K562 (cell line): ENCODE results near the gene ERN1. TPM values are rescaled to one million over a fixed set of nuclear protein-coding genes. Genes with fewer than 3 reads are reported as not detected.
A peak's percentile ranks its signal among the peaks of the same experiment; 100 is the strongest.

Experiments used
- ARID2 ChIP-seq: fragments of 450-650 bp; IDR thresholded peaks from 2 replicates; pipeline ENCODE4 v1.6.1; 2017; ENCODE audit warnings: antibody characterized with exemption, mild to moderate bottlenecking
- ARNT ChIP-seq, 2 experiments: fragments of 450-650 bp; IDR thresholded peaks; 2 replicates each; pipeline ENCODE4 v1.6.1; 2016; ENCODE audit warnings: mild to moderate bottlenecking in 1 of 2
- CBX5 ChIP-seq: IDR thresholded peaks from 2 replicates; pipeline ENCODE4 v1.6.1; 2014; ENCODE audit warnings: low read depth, borderline replicate concordance
- DDX20 ChIP-seq: fragments of 450-650 bp; IDR thresholded peaks from 2 replicates; pipeline ENCODE4 v1.6.1; 2016; ENCODE audit warnings: missing genetic modification characterization, low read depth, mild to moderate bottlenecking, missing compliant biosample characterization, moderate library complexity
- ELF4 ChIP-seq: fragments of 450-650 bp; formaldehyde crosslinking; IDR thresholded peaks from 2 replicates; pipeline ENCODE4 v1.4.0; 2022; ENCODE audit warnings: missing genetic modification characterization
- ETV1 ChIP-seq: fragments of 450-650 bp; conservative IDR thresholded peaks from 2 replicates; pipeline ENCODE4 v1.6.1; 2016; ENCODE audit warnings: missing genetic modification characterization, control low read depth, low read depth, missing compliant biosample characterization
- FIP1L1 ChIP-seq: fragments of 200-400 bp; formaldehyde crosslinking; IDR thresholded peaks from 2 replicates; pipeline ENCODE4 v1.6.1; 2018; ENCODE audit warnings: mild to moderate bottlenecking, low read depth, low read length; ENCODE audit not compliant: poor library complexity, severe bottlenecking
- HCFC1 ChIP-seq: IDR thresholded peaks from 2 replicates; pipeline ENCODE4 v1.6.1; 2012; ENCODE audit warnings: low read depth, low read length, improper control_type of control experiment
- HDAC6 ChIP-seq: IDR thresholded peaks from 2 replicates; pipeline ENCODE4 v1.6.1; 2012; ENCODE audit warnings: low read depth, mild to moderate bottlenecking, control low read depth, inconsistent platforms, low read length, moderate library complexity
- HNRNPL ChIP-seq: fragments of 200-400 bp; formaldehyde crosslinking; IDR thresholded peaks from 2 replicates; pipeline ENCODE4 v1.6.1; 2017; ENCODE audit warnings: low read depth, mild to moderate bottlenecking, low read length
- LARP7 ChIP-seq: fragments of 450-650 bp; IDR thresholded peaks from 2 replicates; pipeline ENCODE4 v1.6.1; 2016
- MEF2A ChIP-seq: IDR thresholded peaks from 2 replicates; pipeline ENCODE4 v1.6.1; 2011; ENCODE audit warnings: low read depth, mild to moderate bottlenecking, low read length, moderate library complexity; ENCODE audit not compliant: control insufficient read depth
- NCOA6 ChIP-seq: fragments of 450-650 bp; IDR thresholded peaks from 2 replicates; pipeline ENCODE4 v1.6.1; 2017; ENCODE audit warnings: mild to moderate bottlenecking
- PKNOX1 ChIP-seq: fragments of 450-650 bp; IDR thresholded peaks from 2 replicates; pipeline ENCODE4 v1.6.1; 2016
- POLR2H ChIP-seq: IDR thresholded peaks from 2 replicates; pipeline ENCODE4 v1.6.1; 2016; ENCODE audit warnings: missing genetic modification characterization, low read depth, mild to moderate bottlenecking, control low read depth, missing compliant biosample characterization, moderate library complexity
- POLR3G ChIP-seq: IDR thresholded peaks from 2 replicates; pipeline ENCODE4 v1.6.1; 2011; ENCODE audit not compliant: insufficient read length, insufficient replicate concordance; ENCODE audit errors: extremely low read depth
- SMAD3 ChIP-seq: fragments of 450-650 bp; formaldehyde crosslinking; conservative IDR thresholded peaks from 2 replicates; pipeline ENCODE4 v1.4.0; 2020; ENCODE audit warnings: mild to moderate bottlenecking
- SMARCA4 ChIP-seq: fragments of 450-650 bp; IDR thresholded peaks from 2 replicates; pipeline ENCODE4 v1.6.1; 2016
- SREBF2 ChIP-seq: sonication (generic); formaldehyde crosslinking; IDR thresholded peaks from 2 replicates; pipeline ENCODE4 v1.4.0; 2020; ENCODE audit warnings: mild to moderate bottlenecking, missing genetic modification reagents
- THAP12 ChIP-seq: fragments of 250-450 bp; sonication (Bioruptor Pico); IDR thresholded peaks from 2 replicates; pipeline ENCODE4 v1.9.0; 2021; ENCODE audit warnings: mild to moderate bottlenecking, inconsistent platforms
- USF2 ChIP-seq: sonication (generic); formaldehyde crosslinking; IDR thresholded peaks from 2 replicates; pipeline ENCODE4 v1.5.0; 2020; ENCODE audit warnings: missing genetic modification reagents
- ZBTB1 ChIP-seq: sonication (generic); formaldehyde crosslinking; IDR thresholded peaks from 2 replicates; pipeline ENCODE4 v1.8.1; 2023; ENCODE audit warnings: missing genetic modification reagents, low read depth, mild to moderate bottlenecking, borderline replicate concordance
- ZBTB17 ChIP-seq: fragments of 450-650 bp; formaldehyde crosslinking; IDR thresholded peaks from 2 replicates; pipeline ENCODE4 v1.4.0; 2020; ENCODE audit warnings: mild to moderate bottlenecking
- ZFP91 ChIP-seq: sonication (generic); formaldehyde crosslinking; IDR thresholded peaks from 2 replicates; pipeline ENCODE4 v1.8.0; 2022; ENCODE audit warnings: mild to moderate bottlenecking, missing genetic modification reagents
- ZNF217 ChIP-seq: sonication (generic); formaldehyde crosslinking; IDR thresholded peaks from 2 replicates; pipeline ENCODE4 v1.8.0; 2022; ENCODE audit warnings: mild to moderate bottlenecking, missing genetic modification reagents
- ZNF324 ChIP-seq: fragments of 250-450 bp; sonication (Bioruptor Pico); IDR thresholded peaks from 2 replicates; pipeline ENCODE4 v1.4.0; 2020; ENCODE audit warnings: mild to moderate bottlenecking
- ZNF408 ChIP-seq: fragments of 250-450 bp; sonication (Bioruptor Pico); IDR thresholded peaks from 2 replicates; pipeline ENCODE4 v1.4.0; 2020; ENCODE audit warnings: low read depth, mild to moderate bottlenecking, moderate library complexity
- polyA plus RNA-seq, 8 experiments: library from polyadenylated mRNA; depleted of rRNA in 4 of 8; stranded (reverse) in 5 of 8; unstranded in 3 of 8; fragments of >200 nt; fragmentation: Nextera tagmentation in 2 of 8; fragmentation: Illumina TruSeq in 1 of 8; extraction: Ambion mirVana in 2 of 8; extraction: Trizol in 1 of 8; gene quantifications; 2 replicates each; pipeline versions ENCODE4 v1.2.1 to v1.2.3, GENCODE V29; 2011 to 2014; ENCODE audit warnings: inconsistent platforms in 1 of 8, missing spikeins in 1 of 8
- total RNA-seq, 7 experiments: library from RNA; depleted of rRNA in 6 of 7; stranded (reverse); fragments of >200 nt in 6 of 7; fragmentation: Illumina TruSeq in 2 of 7; extraction: Trizol in 2 of 7; gene quantifications; 2 replicates each; pipeline versions ENCODE4 v1.2.1 to v1.2.3, GENCODE V29; 2011 to 2021; ENCODE audit warnings: low replicate concordance in 1 of 7

The ERN1 gene
- total and polyA plus RNA-seq, 9 of the 15 experiments (the other 6 are each of a cell fraction or from before 2014, with no cell fraction given), result 2.1 to 22.5 (median 7.3) TPM

- TF ChIP-seq ARID2 (no peak), ZNF408 (CRISPR knock-in tag) (no peak), PKNOX1 (peak; percentile 77), THAP12 (CRISPR knock-in tag) (no peak), ELF4 (CRISPR knock-in tag) (no peak), SMAD3 (CRISPR knock-in tag) (no peak), MEF2A (no peak), ETV1 (tag) (no peak), ZBTB17 (peak; percentile 66), FIP1L1 (no peak), HCFC1 (no peak), POLR2H (no peak), HNRNPL (no peak), CBX5 (no peak), ZFP91 (no peak), SMARCA4 (peak; percentile 96), ARNT (IDR thresholded peaks at IDR 0.05) (peak in 1 of 2 experiments; percentile 56; a peak in 1 of 4 replicates), DDX20 (no peak), HDAC6 (no peak), NCOA6 (no peak), ZNF217 (CRISPR knock-in tag) (no peak), POLR3G (no peak), ZNF324 (no peak), ZBTB1 (CRISPR knock-in tag) (no peak), LARP7 (no peak), SREBF2 (CRISPR knock-in tag) (no peak), USF2 (no peak)
Observed at GRCh38 chr17:64024215-64024654, 105.7 kb downstream of the ERN1 start (continued).
